ENCODE measurements around the gene RIMBP2. TPM values are rescaled to one million over a fixed set of nuclear protein-coding genes. Genes with fewer than 3 reads are reported as not detected.

RIMBP2 gene
- total RNA-seq, 5 donors from 2014 or later (not counting 1 experiment from before 2014, with no cell fraction given): 0.10 to 0.38 TPM; not detected in 3

- ChIA-PET POLR2A (no interaction called here), CTCF (no interaction called here)
- WGBS (ENCODE audit: insufficient coverage): 76% methylated on average over 3 of the region's 3 CpGs
- Mint-ChIP-seq H3K4me3 (no peak overlapping the region), H3K27ac (no peak overlapping the region), H3K9me3 (peaks cover 10 to 14% (median 10%) of the 10 kb centered on the region in 3 donors), H3K27me3 (peaks cover 0 to 2% of the 10 kb centered on the region in 2 donors), H3K4me1 (peaks cover 0 to 6% (median 4%) of the 10 kb centered on the region in 3 donors), H3K36me3 (no peaks in the 10 kb centered on the region)
- Histone ChIP-seq H3K27me3 (replicated peaks in 1 of 2; ENCODE audit: control insufficient read depth in 2 of 2, extremely low read depth in 1 of 2, insufficient read depth in 2 of 2, low read length in 1 of 2) (peaks cover 0 to 3% of the 10 kb centered on the region in 2 experiments), H3K9me3 (no peaks in the 10 kb centered on the region), H3K36me3 (ENCODE audit: control insufficient read depth in 2 of 2, extremely low read depth in 1 of 2, insufficient read depth in 1 of 2, low read length in 1 of 2) (no peaks in the 10 kb centered on the region), H3K4me3 (ENCODE audit: control insufficient read depth in 1 of 2, extremely low read depth in 1 of 2, low read length in 1 of 2) (no peak overlapping the region), H3K4me1 (ENCODE audit: control insufficient read depth in 1 of 2, extremely low read depth in 1 of 2, insufficient read depth in 2 of 2, low read length in 2 of 2) (no peaks in the 10 kb centered on the region), H3K27ac (ENCODE audit: low read length) (no peak overlapping the region)
- ATAC-seq (replicated peaks in 1 of 4) (no peak), DNase-seq (no peak)
Measured at GRCh38 chr12:130384234-130384633, 331.9 kb downstream of the RIMBP2 start.

- H3K27ac Mint-ChIP-seq: no peak overlapping the region
- H3K4me3 ChIP-seq (ENCODE audit: control insufficient read depth in 1 of 2, extremely low read depth in 1 of 2, low read length in 1 of 2): no peak overlapping the region
- H3K4me3 Mint-ChIP-seq: no peak overlapping the region
- no peaks in the 10 kb centered on the region for H3K9me3 ChIP-seq
- no peaks in the 10 kb centered on the region for H3K36me3 ChIP-seq (ENCODE audit: control insufficient read depth in 2 of 2, extremely low read depth in 1 of 2, insufficient read depth in 1 of 2, low read length in 1 of 2)
- ChIA-PET CTCF (interaction anchor here in 1 of 2 donors (0.6 kb wide), 1 partner anchor 1336 kb away, joined by 3 read pairs; no protein-coding TSS in a partner anchor), POLR2A (no interaction called here)
- peaks cover 6 to 10% (median 6%) of the 10 kb centered on the region in 3 donors for H3K9me3 Mint-ChIP-seq
- H3K4me1 Mint-ChIP-seq: no peaks in the 10 kb centered on the region
- no peaks in the 10 kb centered on the region for H3K4me1 ChIP-seq (ENCODE audit: control insufficient read depth in 1 of 2, extremely low read depth in 1 of 2, insufficient read depth in 2 of 2, low read length in 2 of 2)
- no peak overlapping the region for H3K27ac ChIP-seq (ENCODE audit: low read length)
- H3K36me3 Mint-ChIP-seq: no peaks in the 10 kb centered on the region
- ATAC-seq (replicated peaks in 1 of 4): no peak
- DNase-seq: no peak
- H3K27me3 Mint-ChIP-seq: peaks cover under 1 to 2% of the 10 kb centered on the region in 2 donors
- 86% methylated on average over 1 of the region's 2 CpGs for WGBS (ENCODE audit: insufficient coverage)
- H3K27me3 ChIP-seq (replicated peaks in 1 of 2; ENCODE audit: control insufficient read depth in 2 of 2, extremely low read depth in 1 of 2, insufficient read depth in 2 of 2, low read length in 1 of 2): peaks cover 0 to 3% of the 10 kb centered on the region in 2 experiments
Measured at GRCh38 chr12:130382818-130383217, 333.3 kb downstream of the RIMBP2 start.

- 68% methylated on average over 3 of the region's 13 CpGs for whole genome bisulfite sequencing (ENCODE audit: insufficient coverage)
- peaks cover 2 to 12% of the 10 kb centered on the region in 2 donors for H3K27me3 Mint-ChIP-seq
Measured at GRCh38 chr12:130375296-130376287, 340.5 kb downstream of the RIMBP2 start.

GRCh38 chr12:130374083-130374482 lies 342.0 kb downstream of the RIMBP2 start:
- Histone ChIP-seq H3K27ac (ENCODE audit: low read length) (no peak overlapping the region), H3K4me3 (ENCODE audit: control insufficient read depth in 1 of 2, extremely low read depth in 1 of 2, low read length in 1 of 2) (no peak overlapping the region), H3K4me1 (ENCODE audit: control insufficient read depth in 1 of 2, extremely low read depth in 1 of 2, insufficient read depth in 2 of 2, low read length in 2 of 2) (no peaks in the 10 kb centered on the region), H3K36me3 (ENCODE audit: control insufficient read depth in 2 of 2, extremely low read depth in 1 of 2, insufficient read depth in 1 of 2, low read length in 1 of 2) (no peaks in the 10 kb centered on the region), H3K27me3 (replicated peaks in 1 of 2; ENCODE audit: control insufficient read depth in 2 of 2, extremely low read depth in 1 of 2, insufficient read depth in 2 of 2, low read length in 1 of 2) (peaks cover 0 to 9% of the 10 kb centered on the region in 2 experiments), H3K9me3 (no peaks in the 10 kb centered on the region)
- no peak overlapping the region for H3K4me3 Mint-ChIP-seq
- CTCF ChIA-PET: no interaction called here
- H3K27ac Mint-ChIP-seq: no peak overlapping the region
- no peak for DNase-seq
- H3K9me3 Mint-ChIP-seq: peaks cover 0 to 5% (median 0%) of the 10 kb centered on the region in 3 donors
- 83% methylated on average over 1 of the region's 4 CpGs for WGBS (ENCODE audit: insufficient coverage)
- H3K27me3 Mint-ChIP-seq: peaks cover 2 to 12% of the 10 kb centered on the region in 2 donors
- POLR2A ChIA-PET: no interaction called here
- no peaks in the 10 kb centered on the region for H3K36me3 Mint-ChIP-seq
- no peaks in the 10 kb centered on the region for H3K4me1 Mint-ChIP-seq
- no peak for ATAC-seq (replicated peaks in 1 of 4)

More at GRCh38 chr12:130375296-130376287, 340.5 kb downstream of the RIMBP2 start:
- Histone ChIP-seq H3K27me3 (replicated peaks in 1 of 2; ENCODE audit: control insufficient read depth in 2 of 2, extremely low read depth in 1 of 2, insufficient read depth in 2 of 2, low read length in 1 of 2) (peaks cover 0 to 9% of the 10 kb centered on the region in 2 experiments), H3K4me3 (ENCODE audit: control insufficient read depth in 1 of 2, extremely low read depth in 1 of 2, low read length in 1 of 2) (no peak overlapping the region), H3K9me3 (no peaks in the 10 kb centered on the region), H3K4me1 (ENCODE audit: control insufficient read depth in 1 of 2, extremely low read depth in 1 of 2, insufficient read depth in 2 of 2, low read length in 2 of 2) (no peaks in the 10 kb centered on the region), H3K27ac (ENCODE audit: low read length) (no peak overlapping the region), H3K36me3 (ENCODE audit: control insufficient read depth in 2 of 2, extremely low read depth in 1 of 2, insufficient read depth in 1 of 2, low read length in 1 of 2) (no peaks in the 10 kb centered on the region)
- Mint-ChIP-seq H3K4me1 (no peaks in the 10 kb centered on the region), H3K36me3 (no peaks in the 10 kb centered on the region), H3K27ac (no peak overlapping the region), H3K9me3 (peaks cover 0 to 5% (median 0%) of the 10 kb centered on the region in 3 donors), H3K4me3 (no peak overlapping the region)
- CTCF ChIA-PET: no interaction called here
- POLR2A ChIA-PET: no interaction called here
- no peak for ATAC-seq (replicated peaks in 1 of 4)
- no peak for DNase-seq

GRCh38 chr12:130372936-130373335 lies 343.2 kb downstream of the RIMBP2 start:
- Histone ChIP-seq H3K4me1 (ENCODE audit: control insufficient read depth in 1 of 2, extremely low read depth in 1 of 2, insufficient read depth in 2 of 2, low read length in 2 of 2) (no peaks in the 10 kb centered on the region), H3K9me3 (no peaks in the 10 kb centered on the region), H3K27ac (ENCODE audit: low read length) (no peak overlapping the region), H3K36me3 (ENCODE audit: control insufficient read depth in 2 of 2, extremely low read depth in 1 of 2, insufficient read depth in 1 of 2, low read length in 1 of 2) (no peaks in the 10 kb centered on the region), H3K27me3 (replicated peaks in 1 of 2; ENCODE audit: control insufficient read depth in 2 of 2, extremely low read depth in 1 of 2, insufficient read depth in 2 of 2, low read length in 1 of 2) (peaks cover 0 to 9% of the 10 kb centered on the region in 2 experiments), H3K4me3 (ENCODE audit: control insufficient read depth in 1 of 2, extremely low read depth in 1 of 2, low read length in 1 of 2) (no peak overlapping the region)
- H3K9me3 Mint-ChIP-seq: peaks cover 0 to 5% (median 0%) of the 10 kb centered on the region in 3 donors
- no peaks in the 10 kb centered on the region for H3K36me3 Mint-ChIP-seq
- 72% methylated on average over 2 of the region's 4 CpGs for WGBS (ENCODE audit: insufficient coverage)
- H3K27ac Mint-ChIP-seq: no peak overlapping the region
- ChIA-PET CTCF (no interaction called here), POLR2A (no interaction called here)
- DNase-seq (no peak), ATAC-seq (replicated peaks in 1 of 4) (no peak)
- H3K27me3 Mint-ChIP-seq: peaks cover 2 to 17% of the 10 kb centered on the region in 2 donors
- H3K4me1 Mint-ChIP-seq: no peaks in the 10 kb centered on the region
- H3K4me3 Mint-ChIP-seq: no peak overlapping the region

GRCh38 chr12:130371296-130371695 lies 344.8 kb downstream of the RIMBP2 start:
- H3K36me3 Mint-ChIP-seq: no peaks in the 10 kb centered on the region
- no peaks in the 10 kb centered on the region for H3K4me1 Mint-ChIP-seq
- H3K27ac Mint-ChIP-seq: no peak overlapping the region
- peaks cover 0 to 14% of the 10 kb centered on the region in 2 donors for H3K27me3 Mint-ChIP-seq
- ChIA-PET POLR2A (no interaction called here), CTCF (no interaction called here)
- H3K9me3 ChIP-seq: no peaks in the 10 kb centered on the region
- H3K27ac ChIP-seq (ENCODE audit: low read length): no peak overlapping the region
- ATAC-seq (replicated peaks in 1 of 4) (no peak), DNase-seq (no peak)
- no peak overlapping the region for H3K4me3 ChIP-seq (ENCODE audit: control insufficient read depth in 1 of 2, extremely low read depth in 1 of 2, low read length in 1 of 2)
- H3K36me3 ChIP-seq (ENCODE audit: control insufficient read depth in 2 of 2, extremely low read depth in 1 of 2, insufficient read depth in 1 of 2, low read length in 1 of 2): no peaks in the 10 kb centered on the region
- peaks cover 0 to 5% (median 0%) of the 10 kb centered on the region in 3 donors for H3K9me3 Mint-ChIP-seq
- WGBS (ENCODE audit: insufficient coverage): no CpG with 5 or more reads among the region's 5 CpGs
- no peaks in the 10 kb centered on the region for H3K4me1 ChIP-seq (ENCODE audit: control insufficient read depth in 1 of 2, extremely low read depth in 1 of 2, insufficient read depth in 2 of 2, low read length in 2 of 2)
- H3K27me3 ChIP-seq (replicated peaks in 1 of 2; ENCODE audit: control insufficient read depth in 2 of 2, extremely low read depth in 1 of 2, insufficient read depth in 2 of 2, low read length in 1 of 2): peaks cover 0 to 8% of the 10 kb centered on the region in 2 experiments
- H3K4me3 Mint-ChIP-seq: no peak overlapping the region

Data from T-cell (primary cell).